Measurements from ENCODE around the gene PTTG2.

PTTG2 gene

GRCh38 chr4:37999965-38000364 is 39.8 kb downstream of the PTTG2 start:
- no peak for TF ChIP-seq EZH2phosphoT487 (conservative IDR thresholded peaks at IDR 0.05; ENCODE audit: low read length)
- TF ChIP-seq, protein P1, sequence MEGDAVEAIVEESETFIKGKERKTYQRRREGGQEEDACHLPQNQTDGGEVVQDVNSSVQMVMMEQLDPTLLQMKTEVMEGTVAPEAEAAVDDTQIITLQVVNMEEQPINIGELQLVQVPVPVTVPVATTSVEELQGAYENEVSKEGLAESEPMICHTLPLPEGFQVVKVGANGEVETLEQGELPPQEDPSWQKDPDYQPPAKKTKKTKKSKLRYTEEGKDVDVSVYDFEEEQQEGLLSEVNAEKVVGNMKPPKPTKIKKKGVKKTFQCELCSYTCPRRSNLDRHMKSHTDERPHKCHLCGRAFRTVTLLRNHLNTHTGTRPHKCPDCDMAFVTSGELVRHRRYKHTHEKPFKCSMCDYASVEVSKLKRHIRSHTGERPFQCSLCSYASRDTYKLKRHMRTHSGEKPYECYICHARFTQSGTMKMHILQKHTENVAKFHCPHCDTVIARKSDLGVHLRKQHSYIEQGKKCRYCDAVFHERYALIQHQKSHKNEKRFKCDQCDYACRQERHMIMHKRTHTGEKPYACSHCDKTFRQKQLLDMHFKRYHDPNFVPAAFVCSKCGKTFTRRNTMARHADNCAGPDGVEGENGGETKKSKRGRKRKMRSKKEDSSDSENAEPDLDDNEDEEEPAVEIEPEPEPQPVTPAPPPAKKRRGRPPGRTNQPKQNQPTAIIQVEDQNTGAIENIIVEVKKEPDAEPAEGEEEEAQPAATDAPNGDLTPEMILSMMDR (IDR thresholded peaks at IDR 0.05; ENCODE audit: insufficient read depth, low read length, poor library complexity, severe bottlenecking), result no peak

GRCh38 chr4:38001927-38002326 is 41.7 kb downstream of the PTTG2 start:
- TF ChIP-seq, protein P1 (IDR thresholded peaks at IDR 0.05; ENCODE audit: insufficient read depth, low read length, poor library complexity, severe bottlenecking), result no peak
- no peak for TF ChIP-seq EZH2phosphoT487 (conservative IDR thresholded peaks at IDR 0.05; ENCODE audit: low read length)
- Histone ChIP-seq H3K36me3 (ENCODE audit: low read length) (no peaks in the 10 kb centered on the region), H3K27me3 (ENCODE audit: low read length) (no peaks in the 10 kb centered on the region), H3F3A (ENCODE audit: insufficient read depth) (no peaks in the 10 kb centered on the region), H3K9ac (ENCODE audit: low read length) (no peak overlapping the region), H3K27ac (ENCODE audit: low read depth, low read length) (no peak overlapping the region), H3K9me2 (replicated peaks; ENCODE audit: insufficient read depth, low read length) (no peaks in the 10 kb centered on the region), H2AFZ (ENCODE audit: low read depth, low read length, severe bottlenecking) (no peak overlapping the region), H4K20me1 (ENCODE audit: low read depth, low read length) (peaks cover 9% of the 10 kb centered on the region; the same call in 1 of the 2 replicates), H3K79me2 (ENCODE audit: insufficient read depth, low read length) (peaks cover 34% of the 10 kb centered on the region), H3K4me2 (ENCODE audit: low read depth, low read length, poor library complexity, severe bottlenecking) (no peak overlapping the region), H3K9me3 (ENCODE audit: insufficient read depth, low read length) (no peaks in the 10 kb centered on the region), H3K4me3 (ENCODE audit: insufficient read depth, low read length, poor library complexity, severe bottlenecking) (no peak overlapping the region)

More at GRCh38 chr4:37999965-38000364, 39.8 kb downstream of the PTTG2 start:
- Histone ChIP-seq H2AFZ (ENCODE audit: low read depth, low read length, severe bottlenecking) (no peak overlapping the region), H4K20me1 (ENCODE audit: low read depth, low read length) (peaks cover 9% of the 10 kb centered on the region; the same call in 1 of the 2 replicates), H3K9ac (ENCODE audit: low read length) (no peak overlapping the region), H3F3A (ENCODE audit: insufficient read depth) (no peaks in the 10 kb centered on the region), H3K27ac (ENCODE audit: low read depth, low read length) (no peak overlapping the region), H3K4me3 (ENCODE audit: insufficient read depth, low read length, poor library complexity, severe bottlenecking) (no peak overlapping the region), H3K4me2 (ENCODE audit: low read depth, low read length, poor library complexity, severe bottlenecking) (no peak overlapping the region), H3K27me3 (ENCODE audit: low read length) (no peaks in the 10 kb centered on the region), H3K79me2 (ENCODE audit: insufficient read depth, low read length) (peaks cover 28% of the 10 kb centered on the region), H3K36me3 (ENCODE audit: low read length) (no peaks in the 10 kb centered on the region), H3K9me2 (replicated peaks; ENCODE audit: insufficient read depth, low read length) (no peaks in the 10 kb centered on the region), H3K9me3 (ENCODE audit: insufficient read depth, low read length) (no peaks in the 10 kb centered on the region)

GRCh38 chr4:38002451-38003071 is 42.4 kb downstream of the PTTG2 start:
- H4K20me1 ChIP-seq (ENCODE audit: low read depth, low read length), result peaks cover 9% of the 10 kb centered on the region; the same call in 1 of the 2 replicates
- no peaks in the 10 kb centered on the region for H3K27me3 ChIP-seq (ENCODE audit: low read length)
- H3K27ac ChIP-seq (ENCODE audit: low read depth, low read length), result no peak overlapping the region
- H3K4me2 ChIP-seq (ENCODE audit: low read depth, low read length, poor library complexity, severe bottlenecking), result no peak overlapping the region
- H3F3A ChIP-seq (ENCODE audit: insufficient read depth), result no peaks in the 10 kb centered on the region
- H3K9ac ChIP-seq (ENCODE audit: low read length), result no peak overlapping the region
- TF ChIP-seq, protein P1 (IDR thresholded peaks at IDR 0.05; ENCODE audit: insufficient read depth, low read length, poor library complexity, severe bottlenecking), result no peak
- no peak for TF ChIP-seq EZH2phosphoT487 (conservative IDR thresholded peaks at IDR 0.05; ENCODE audit: low read length)
- H3K9me2 ChIP-seq (replicated peaks; ENCODE audit: insufficient read depth, low read length), result no peaks in the 10 kb centered on the region
- H3K79me2 ChIP-seq (ENCODE audit: insufficient read depth, low read length), result peaks cover 34% of the 10 kb centered on the region
- no peak overlapping the region for H2AFZ ChIP-seq (ENCODE audit: low read depth, low read length, severe bottlenecking)
- no peaks in the 10 kb centered on the region for H3K36me3 ChIP-seq (ENCODE audit: low read length)
- H3K9me3 ChIP-seq (ENCODE audit: insufficient read depth, low read length), result no peaks in the 10 kb centered on the region
- no peak overlapping the region for H3K4me3 ChIP-seq (ENCODE audit: insufficient read depth, low read length, poor library complexity, severe bottlenecking)
